AG10803 (cell line): Measurements from ENCODE around the gene KCNJ12.
"Not testable (repeated sequence)": the region's sequence is repeated elsewhere in the genome, so short reads cannot be mapped to it uniquely, and the experiment has no call there.

Experiments
- DNase-seq: peaks from one replicate; pipeline ENCODE4 v3.0.0; 2010; ENCODE audit warnings: low read depth
- H3K4me3 ChIP-seq: 2 replicates; pipeline ENCODE4 v1.5.1; 2011; ENCODE audit warnings: mild to moderate bottlenecking, low read length, control low read depth
- CTCF ChIP-seq: conservative IDR thresholded peaks from 2 replicates; pipeline ENCODE4 v1.5.1; 2011; ENCODE audit warnings: mild to moderate bottlenecking, low read length, control low read depth, inconsistent platforms

Gene KCNJ12

GRCh38 chr17:21424697-21425096 lies 48.5 kb downstream of the KCNJ12 start:
- not testable (repeated sequence) for H3K4me3 ChIP-seq, DNase-seq

GRCh38 chr17:21425321-21425720 lies 49.2 kb downstream of the KCNJ12 start:
- no peak overlapping the region for H3K4me3 ChIP-seq
- no peak for TF ChIP-seq CTCF
- no peak for DNase-seq

- no peak overlapping the region for H3K4me3 ChIP-seq
- peak; percentile 38 for DNase-seq
- no peak for TF ChIP-seq CTCF
Measured at GRCh38 chr17:21425736-21426135, 49.6 kb downstream of the KCNJ12 start.

- not testable (repeated sequence) for H3K4me3 ChIP-seq, DNase-seq
Measured at GRCh38 chr17:21426246-21426645, 50.1 kb downstream of the KCNJ12 start.

- not testable (repeated sequence) for DNase-seq, H3K4me3 ChIP-seq
Measured at GRCh38 chr17:21426876-21427275, 50.7 kb downstream of the KCNJ12 start.

- DNase-seq, H3K4me3 ChIP-seq: not testable (repeated sequence)
Measured at GRCh38 chr17:21427727-21428126, 51.6 kb downstream of the KCNJ12 start.

GRCh38 chr17:21428752-21429424 lies 52.7 kb downstream of the KCNJ12 start:
- DNase-seq = peak; percentile 75

GRCh38 chr17:21429921-21430628 lies 53.9 kb downstream of the KCNJ12 start:
- peak; percentile 70 for DNase-seq

More at GRCh38 chr17:21428752-21429424, 52.7 kb downstream of the KCNJ12 start:
- not testable (repeated sequence) for H3K4me3 ChIP-seq

GRCh38 chr17:21433971-21434370 lies 57.8 kb downstream of the KCNJ12 start:
- not testable (repeated sequence) for DNase-seq, H3K4me3 ChIP-seq

More at GRCh38 chr17:21429921-21430628, 53.9 kb downstream of the KCNJ12 start:
- H3K4me3 ChIP-seq = not testable (repeated sequence)

- not testable (repeated sequence) for H3K4me3 ChIP-seq, DNase-seq
Measured at GRCh38 chr17:21434976-21435375, 58.8 kb downstream of the KCNJ12 start.

- not testable (repeated sequence) for H3K4me3 ChIP-seq, DNase-seq
Measured at GRCh38 chr17:21436481-21436880, 60.3 kb downstream of the KCNJ12 start.

- not testable (repeated sequence) for DNase-seq, H3K4me3 ChIP-seq
Measured at GRCh38 chr17:21436883-21437836, 61.0 kb downstream of the KCNJ12 start.

- DNase-seq, H3K4me3 ChIP-seq: not testable (repeated sequence)
Measured at GRCh38 chr17:21438316-21439014, 62.3 kb downstream of the KCNJ12 start.

GRCh38 chr17:21439015-21439336 lies 62.8 kb downstream of the KCNJ12 start:
- H3K4me3 ChIP-seq = not testable (repeated sequence)

More at GRCh38 chr17:21439015-21439336, 62.8 kb downstream of the KCNJ12 start:
- DNase-seq = not testable (repeated sequence)
